ENCODE data around the gene ZNF76.

The ZNF76 gene

DNA sequence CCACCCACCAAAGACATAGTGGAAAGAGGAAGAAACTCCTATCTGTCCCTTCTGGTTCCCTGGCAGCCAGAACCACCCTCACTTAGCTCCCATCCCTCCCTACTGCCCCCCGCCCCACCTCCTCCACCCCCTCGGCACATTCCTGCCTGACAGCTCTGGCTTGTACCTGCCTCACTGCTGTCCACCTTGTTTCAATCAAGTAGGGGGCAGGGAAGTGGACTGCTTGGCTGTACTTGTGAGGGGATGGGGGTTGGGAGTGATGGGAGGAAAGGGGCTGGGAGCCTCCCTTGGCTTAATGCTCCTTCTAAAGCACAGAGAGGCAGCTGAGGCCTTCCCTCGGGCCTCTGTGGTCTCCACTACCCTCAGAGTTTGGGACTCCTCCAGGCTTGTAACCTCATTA is 22.1 kb upstream of the ZNF76 start:
- DNase-seq (ENCODE audit: low read depth) = no peak

GRCh38 chr6:35238843-35239289 is 20.7 kb upstream of the ZNF76 start:
- no peak for DNase-seq (ENCODE audit: low read depth)

DNA sequence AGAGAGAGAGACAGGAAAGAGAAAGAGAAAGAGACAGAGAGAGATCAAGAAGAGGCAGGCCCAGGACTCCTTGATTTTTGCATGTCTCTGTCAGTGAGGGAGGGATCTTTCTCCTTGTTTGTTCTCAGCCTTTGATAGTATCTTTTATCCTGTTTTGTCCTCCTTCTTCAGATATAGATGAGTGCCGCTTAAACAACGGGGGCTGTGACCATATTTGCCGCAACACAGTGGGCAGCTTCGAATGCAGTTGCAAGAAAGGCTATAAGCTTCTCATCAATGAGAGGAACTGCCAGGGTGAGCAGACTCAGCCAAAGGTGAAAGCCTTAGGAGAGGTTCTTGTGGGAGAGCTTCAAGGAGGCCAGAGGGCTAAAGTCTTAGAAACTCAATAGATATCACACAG is 20.0 kb upstream of the ZNF76 start:
- no peak for DNase-seq (ENCODE audit: low read depth)

GRCh38 chr6:35240838-35241801 is 18.4 kb upstream of the ZNF76 start:
- peak; percentile 40 for DNase-seq (ENCODE audit: low read depth)

- DNase-seq (ENCODE audit: low read depth) = no peak
Measured at GRCh38 chr6:35242486-35242885, 17.0 kb upstream of the ZNF76 start.

DNA sequence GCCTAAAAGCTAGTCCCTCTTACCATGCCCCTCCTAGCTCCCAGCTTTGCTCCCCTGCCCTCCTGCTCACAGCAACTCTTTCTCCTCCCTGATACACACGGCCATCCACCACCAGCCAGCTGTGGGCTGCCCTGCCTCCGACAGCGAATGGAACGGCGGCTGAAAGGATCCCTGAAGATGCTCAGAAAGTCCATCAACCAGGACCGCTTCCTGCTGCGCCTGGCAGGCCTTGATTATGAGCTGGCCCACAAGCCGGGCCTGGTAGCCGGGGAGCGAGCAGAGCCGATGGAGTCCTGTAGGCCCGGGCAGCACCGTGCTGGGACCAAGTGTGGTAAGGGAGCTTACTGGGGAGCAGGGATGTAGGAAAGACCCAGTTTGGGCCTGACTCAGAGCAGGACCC is 16.6 kb upstream of the ZNF76 start:
- DNase-seq (ENCODE audit: low read depth) = no peak

GRCh38 chr6:35243386-35243958 is 16.1 kb upstream of the ZNF76 start:
- no peak for DNase-seq (ENCODE audit: low read depth)

GRCh38 chr6:35244551-35244950 is 15.0 kb upstream of the ZNF76 start:
- DNase-seq (ENCODE audit: low read depth) = no peak

DNA sequence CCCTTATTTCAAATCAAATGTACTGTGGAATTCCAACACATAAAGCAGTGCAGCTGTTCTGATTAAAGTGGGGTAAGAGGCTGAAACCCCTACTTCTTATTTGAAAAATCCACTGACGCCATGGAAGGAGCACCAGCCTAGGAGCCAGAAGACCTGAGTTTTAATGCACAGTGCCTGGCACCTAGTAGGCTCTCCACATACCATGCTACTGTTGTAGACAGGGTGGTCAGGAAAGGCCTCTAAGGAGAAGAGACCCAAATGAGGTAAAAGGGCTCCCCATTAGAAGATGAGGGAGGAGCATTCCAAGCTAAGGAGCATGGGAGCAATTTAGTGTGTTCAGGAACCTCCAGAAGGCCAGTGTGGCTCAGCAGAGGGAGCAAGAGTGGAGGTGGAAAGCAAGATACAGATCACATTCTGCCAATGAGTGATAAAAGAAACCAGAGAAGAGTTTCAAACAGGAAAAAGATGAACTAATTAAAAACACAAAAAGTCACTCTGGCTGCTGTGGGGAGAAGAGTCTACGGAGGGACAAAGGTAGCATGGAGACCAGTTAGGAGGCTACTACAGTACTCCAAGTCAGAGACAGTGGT is 11.8 kb upstream of the ZNF76 start:
- no peak for DNase-seq (ENCODE audit: low read depth)

DNA sequence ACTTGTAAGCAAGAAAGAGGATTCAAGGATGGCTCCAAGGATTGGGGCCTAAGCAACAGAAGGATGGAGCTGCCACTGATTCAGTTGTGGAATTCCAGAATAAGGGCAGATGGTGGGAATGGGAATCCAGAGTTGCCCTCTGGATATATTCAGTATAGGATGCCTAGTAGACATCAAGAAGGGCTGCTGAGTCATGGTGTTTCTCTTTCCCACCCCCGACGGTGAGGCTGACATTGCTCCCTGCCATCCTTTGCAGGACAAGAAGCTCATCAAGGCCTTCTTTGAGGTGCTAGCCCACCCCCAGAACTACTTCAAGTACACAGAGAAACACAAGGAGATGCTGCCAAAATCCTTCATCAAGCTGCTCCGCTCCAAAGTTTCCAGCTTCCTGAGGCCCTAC is 11.2 kb upstream of the ZNF76 start:
- DNase-seq (ENCODE audit: low read depth) = no peak

- DNase-seq (ENCODE audit: low read depth) = no peak
Measured at GRCh38 chr6:35248965-35249364, 10.6 kb upstream of the ZNF76 start.

DNA sequence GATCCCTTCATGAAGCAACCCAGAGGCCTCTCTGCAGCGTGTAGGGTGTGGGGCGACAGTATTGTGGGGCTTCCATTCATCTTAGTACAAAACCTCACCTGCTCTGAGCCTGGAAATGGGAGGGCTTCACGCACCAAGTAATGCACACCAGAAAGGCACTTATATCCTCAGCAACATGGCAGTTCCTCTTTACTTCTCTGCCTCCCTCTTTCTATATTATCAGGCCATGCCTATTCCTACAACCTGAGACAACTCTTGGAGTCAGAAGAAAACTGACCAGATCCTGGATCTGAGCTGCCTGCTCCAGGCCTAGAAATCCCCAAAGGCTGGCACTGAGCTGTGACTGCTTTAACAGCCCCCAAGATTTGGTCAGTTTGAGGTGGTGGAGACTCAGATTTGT is 7.6 kb upstream of the ZNF76 start:
- no peak for DNase-seq (ENCODE audit: low read depth)

DNA sequence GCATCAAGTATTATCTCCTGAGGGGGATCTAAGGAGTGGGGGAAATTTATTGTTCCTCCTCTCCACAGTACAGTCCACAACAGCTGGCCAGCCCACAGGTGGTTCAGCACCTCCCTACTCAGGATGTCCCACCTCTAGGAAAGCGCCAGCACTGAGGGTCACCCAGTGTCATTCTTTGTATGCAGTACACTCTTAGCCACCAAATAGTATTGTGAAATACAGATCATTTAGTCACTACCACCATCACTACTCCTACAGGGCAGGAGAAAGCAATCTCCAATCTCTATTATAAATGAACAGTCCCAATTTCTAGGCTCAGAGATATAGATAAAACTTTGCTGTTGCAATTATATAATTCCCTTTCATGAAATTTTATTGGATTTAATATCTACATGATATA is 6.3 kb upstream of the ZNF76 start:
- no peak for DNase-seq (ENCODE audit: low read depth)

DNA sequence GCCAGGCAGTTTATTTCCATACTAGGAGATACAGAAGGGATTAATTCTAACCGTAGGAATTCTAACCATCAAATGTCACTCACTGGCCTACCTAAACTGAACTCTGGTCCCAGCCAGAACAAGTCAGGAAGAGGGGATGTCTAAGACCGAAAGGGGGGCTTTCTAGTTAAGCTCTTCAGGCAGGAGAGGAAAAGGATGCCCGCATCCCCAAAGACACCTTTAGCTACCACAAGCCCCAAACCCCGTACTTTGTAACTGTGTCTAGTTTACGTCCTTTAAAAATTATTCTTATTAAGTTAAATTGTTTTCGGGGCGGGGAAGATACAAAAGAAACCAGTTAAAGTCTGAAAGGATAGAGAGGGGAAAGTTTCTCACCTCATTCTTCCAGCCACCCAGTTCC is 1.2 kb upstream of the ZNF76 start:
- no peak for DNase-seq (ENCODE audit: low read depth)

DNA sequence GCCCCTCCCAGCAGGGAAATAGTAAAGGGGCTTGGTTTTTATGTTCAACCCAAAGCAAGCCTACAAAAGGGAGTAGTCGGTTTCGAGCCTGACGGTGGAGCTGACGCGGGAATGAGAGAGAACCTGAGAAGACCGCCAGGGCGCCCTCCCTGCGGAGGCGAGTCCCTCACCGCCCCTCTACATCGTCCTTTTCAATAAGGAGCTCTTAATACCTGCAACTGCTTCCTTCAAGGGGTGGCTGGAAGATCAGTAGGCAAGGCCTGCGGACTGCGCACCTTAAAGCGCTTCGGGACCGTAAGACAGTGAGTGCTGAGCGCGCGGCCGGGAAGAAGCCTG is 709 bp upstream of the ZNF76 start:
- DNase-seq (ENCODE audit: low read depth) = no peak

- peak; percentile 55 for DNase-seq (ENCODE audit: low read depth)
Measured at GRCh38 chr6:35259948-35260590, 534 bp downstream of the ZNF76 start.

DNA sequence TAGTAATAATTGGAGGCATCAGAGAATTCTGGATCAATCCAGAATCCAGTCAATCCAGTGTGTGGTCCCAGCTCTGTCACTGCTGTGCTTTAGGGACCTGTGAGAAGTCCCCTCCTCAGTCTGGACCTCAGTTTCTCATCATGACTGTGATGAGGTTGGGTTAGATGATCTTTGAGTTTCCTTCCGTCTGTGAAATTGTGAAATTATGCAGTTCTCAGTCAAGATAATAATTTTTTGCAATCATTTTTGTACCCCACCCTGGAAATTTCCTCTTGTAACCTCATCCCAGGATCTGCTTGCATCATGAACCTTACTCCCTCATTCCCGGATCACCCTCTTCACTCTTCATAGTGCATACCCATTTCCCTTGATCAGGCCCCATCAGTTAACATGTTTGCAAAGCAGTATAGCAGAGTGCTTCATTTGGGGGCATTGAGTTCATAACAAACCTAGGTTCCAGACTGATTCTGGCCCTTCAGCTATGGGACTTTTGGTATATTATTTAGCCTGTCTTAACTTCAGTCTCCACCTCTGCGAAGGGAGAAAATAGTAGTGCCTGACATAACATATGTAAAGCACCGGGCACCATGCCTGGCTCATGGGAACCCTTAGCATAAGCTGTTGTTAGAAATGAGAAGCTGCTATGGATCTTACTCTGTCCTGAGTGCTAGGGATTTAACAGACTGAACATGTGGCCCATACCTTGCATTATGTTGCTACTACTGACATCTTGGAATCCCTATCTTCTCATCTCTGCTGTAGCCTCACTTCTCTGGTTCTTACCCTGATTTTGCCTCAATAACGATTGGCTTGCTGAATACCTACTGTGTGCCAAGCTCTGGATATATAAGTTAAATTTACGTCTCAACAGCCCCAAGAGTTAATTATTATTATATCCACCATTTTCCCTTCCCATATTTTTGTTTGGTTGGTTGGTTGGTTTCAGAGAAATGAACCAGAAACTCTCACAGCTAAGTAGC is 1.3 kb downstream of the ZNF76 start:
- DNase-seq (ENCODE audit: low read depth) = no peak

- DNase-seq (ENCODE audit: low read depth) = no peak
Measured at GRCh38 chr6:35262596-35262995, 3.1 kb downstream of the ZNF76 start.

DNA sequence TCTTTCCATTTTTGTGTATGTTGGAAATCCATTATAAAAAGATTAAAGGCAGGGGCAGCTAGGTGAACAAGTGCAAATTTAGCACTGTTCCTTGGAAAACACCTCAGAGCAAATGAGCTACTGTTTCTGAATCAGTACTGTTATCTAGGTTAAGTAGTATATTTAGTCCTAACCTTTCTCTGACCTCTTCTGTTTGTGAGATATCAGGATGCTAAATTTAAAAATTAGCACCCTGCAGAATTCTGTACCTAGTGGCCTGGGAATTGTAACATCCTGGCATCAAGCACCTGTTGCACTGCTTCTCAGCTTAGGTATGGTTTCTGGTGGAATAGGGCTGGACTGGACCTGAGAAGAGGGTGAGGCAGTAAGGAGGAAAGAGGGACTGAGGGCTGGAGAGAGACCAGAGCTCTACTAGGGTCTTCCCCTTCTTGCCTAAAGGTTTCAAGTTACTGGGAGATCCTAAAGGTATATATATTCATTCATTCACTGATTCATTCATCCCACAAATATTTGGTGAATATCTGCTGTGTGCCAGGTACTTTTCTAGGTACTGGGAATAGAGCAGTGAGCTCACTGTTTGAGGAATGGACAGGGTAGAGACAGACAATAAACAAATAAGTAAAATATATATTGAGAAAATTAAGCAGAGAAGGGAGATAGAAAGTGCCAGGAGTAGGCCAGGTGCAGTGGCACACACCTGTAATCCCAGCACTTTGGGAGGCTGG is 5.2 kb downstream of the ZNF76 start:
- no peak for DNase-seq (ENCODE audit: low read depth)

DNA sequence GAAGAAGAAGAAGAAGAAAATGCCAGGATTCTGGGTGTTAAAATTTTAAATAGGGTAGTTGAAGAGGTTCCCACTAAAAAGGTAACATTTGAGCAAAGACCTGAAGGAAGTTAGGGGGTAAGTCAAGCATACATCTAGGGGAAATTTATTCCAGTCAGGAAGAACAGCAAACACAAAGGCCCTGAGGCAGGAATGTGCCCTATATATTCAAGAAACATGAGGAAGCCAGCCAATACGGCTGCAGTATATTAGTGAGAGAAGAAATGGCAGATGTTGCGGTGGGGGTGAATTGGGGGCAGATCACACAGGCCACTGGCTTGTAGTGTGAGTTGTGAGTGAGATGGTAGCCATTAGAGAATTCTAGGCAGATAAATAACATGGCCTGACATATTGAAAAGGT is 6.0 kb downstream of the ZNF76 start:
- no peak for DNase-seq (ENCODE audit: low read depth)

DNA sequence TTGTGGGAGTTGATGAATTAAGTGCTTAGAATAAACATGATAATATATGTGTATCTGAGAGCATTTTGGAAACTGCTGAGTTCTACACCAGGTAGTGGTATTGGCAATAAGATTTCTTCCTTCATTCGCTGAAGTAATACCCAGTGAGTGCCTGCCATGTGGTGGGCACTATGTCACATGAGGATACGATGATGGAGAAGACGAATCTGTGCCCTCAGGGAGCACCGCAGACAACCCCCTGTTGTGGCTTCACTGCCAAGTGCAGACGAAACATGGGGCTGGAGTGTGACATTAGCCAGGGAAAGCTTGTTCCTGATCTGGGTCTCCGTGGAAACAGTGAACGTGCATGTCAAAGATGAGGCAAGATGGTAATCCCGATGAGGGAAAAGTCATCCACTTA is 7.9 kb downstream of the ZNF76 start:
- no peak for DNase-seq (ENCODE audit: low read depth)

All from activated T-helper 1 cell treated with Interleukin-2 at 50 U/mL for 16 hours (primary cell).